GM23338 (cell line): ENCODE measurements around the gene RBM38. TPM values are rescaled to one million over a fixed set of nuclear protein-coding genes. Genes with fewer than 3 reads are reported as not detected.

Source experiments
- ATAC-seq: fragments of 200-7000 bp; cut with Tn5 transposase; 3 replicates; pipeline ENCODE4 v1.9.1; 2020
- DNase-seq: peaks from one replicate; pipeline ENCODE4 v3.0.0-alpha.2; 2015; ENCODE audit warnings: low spot score
- H2AFZ ChIP-seq: fragments of 200-600 bp; sonication (generic); 2 replicates; pipeline ENCODE4 v1.8.0; 2016; ENCODE audit warnings: antibody characterized with exemption, mild to moderate bottlenecking, moderate library complexity
- H3F3A ChIP-seq: fragments of 200-600 bp; sonication (generic); replicated peaks from 2 replicates; pipeline ENCODE4 v1.8.0; 2017; ENCODE audit warnings: antibody characterized with exemption, mixed run types, low read depth
- H3K27ac ChIP-seq: fragments of 200-600 bp; sonication (generic); 2 replicates; pipeline ENCODE4 v1.6.1; 2016; ENCODE audit warnings: low read depth
- H3K27me3 ChIP-seq: fragments of 200-600 bp; sonication (generic); 2 replicates; pipeline ENCODE4 v1.8.0; 2016; ENCODE audit warnings: mild to moderate bottlenecking, mixed run types, moderate library complexity; ENCODE audit not compliant: insufficient read depth
- H3K36me3 ChIP-seq: fragments of 200-600 bp; sonication (generic); 2 replicates; pipeline ENCODE4 v1.8.0; 2016; ENCODE audit warnings: mild to moderate bottlenecking; ENCODE audit not compliant: insufficient read depth
- H3K4me1 ChIP-seq: fragments of 200-600 bp; sonication (generic); 2 replicates; pipeline ENCODE4 v1.8.0; 2016; ENCODE audit warnings: mild to moderate bottlenecking, moderate library complexity; ENCODE audit not compliant: insufficient read depth
- H3K4me2 ChIP-seq: fragments of 200-600 bp; sonication (generic); 2 replicates; pipeline ENCODE4 v1.7.1; 2017; ENCODE audit warnings: mixed run types
- H3K4me3 ChIP-seq: fragments of 200-600 bp; sonication (generic); 2 replicates; pipeline ENCODE4 v1.6.1; 2016; ENCODE audit warnings: mixed run types
- H3K79me2 ChIP-seq: fragments of 200-600 bp; sonication (generic); replicated peaks from 2 replicates; pipeline ENCODE4 v1.8.0; 2017; ENCODE audit warnings: mild to moderate bottlenecking; ENCODE audit not compliant: insufficient read depth
- H3K9me2 ChIP-seq: fragments of 200-600 bp; sonication (generic); 2 replicates; pipeline ENCODE4 v1.8.0; 2017; ENCODE audit not compliant: insufficient read depth
- H4K20me1 ChIP-seq: fragments of 200-600 bp; sonication (generic); replicated peaks from 2 replicates; pipeline ENCODE4 v1.8.0; 2017; ENCODE audit warnings: mild to moderate bottlenecking; ENCODE audit not compliant: insufficient read depth
- H3K27ac Mint-ChIP-seq: 2 replicates; pipeline ENCODE4 v1.8.0; 2020; ENCODE audit warnings: inconsistent platforms, mild to moderate bottlenecking, moderate library complexity, mixed read lengths
- H3K27me3 Mint-ChIP-seq: 3 replicates; pipeline ENCODE4 v1.8.0; 2022; ENCODE audit warnings: low read depth, mild to moderate bottlenecking, moderate library complexity, mixed read lengths, inconsistent platforms; ENCODE audit not compliant: insufficient read depth, poor library complexity
- H3K36me3 Mint-ChIP-seq: 3 replicates; pipeline ENCODE4 v1.8.0; 2021; ENCODE audit warnings: low read depth, mild to moderate bottlenecking, inconsistent platforms, moderate library complexity, mixed read lengths
- H3K4me1 Mint-ChIP-seq: 3 replicates; pipeline ENCODE4 v1.8.0; 2020; ENCODE audit warnings: mild to moderate bottlenecking, inconsistent platforms, mixed read lengths
- H3K4me3 Mint-ChIP-seq: 3 replicates; pipeline ENCODE4 v1.8.0; 2021; ENCODE audit warnings: moderate library complexity, mild to moderate bottlenecking, inconsistent platforms, mixed read lengths
- H3K9me3 Mint-ChIP-seq: 3 replicates; pipeline ENCODE4 v1.8.0; 2020; ENCODE audit warnings: moderate library complexity, mild to moderate bottlenecking, inconsistent platforms, mixed read lengths
- CREB1 ChIP-seq: fragments of 250-450 bp; sonication (Bioruptor Pico); IDR thresholded peaks from 2 replicates; pipeline ENCODE4 v1.5.0; 2020; ENCODE audit warnings: low read depth, mild to moderate bottlenecking, moderate library complexity
- CTCF ChIP-seq, 2 experiments: fragments of 200-600 bp in 1 of 2; sonication (generic) in 1 of 2; conservative IDR thresholded peaks; 2 replicates each; pipeline versions ENCODE4 v1.5.1 to v1.6.1; 2016 to 2017; ENCODE audit warnings: antibody characterized with exemption in 2 of 2, low read depth in 2 of 2, mild to moderate bottlenecking in 2 of 2, moderate library complexity in 1 of 2
- EZH2 ChIP-seq: fragments of 200-600 bp; sonication (generic); IDR thresholded peaks from one replicate; pipeline ENCODE4 v1.8.0; 2017; ENCODE audit warnings: antibody characterized with exemption, mild to moderate bottlenecking, low read depth; ENCODE audit not compliant: unreplicated experiment
- EZH2phosphoT487 ChIP-seq: fragments of 200-600 bp; sonication (generic); IDR thresholded peaks from one replicate; pipeline ENCODE4 v1.8.1; 2018; ENCODE audit warnings: antibody characterized with exemption; ENCODE audit not compliant: unreplicated experiment
- JUNB ChIP-seq: IDR thresholded peaks from one replicate; pipeline ENCODE4 v1.6.1; 2016; ENCODE audit warnings: antibody characterized with exemption; ENCODE audit not compliant: unreplicated experiment
- NANOG ChIP-seq: IDR thresholded peaks from 2 replicates; pipeline ENCODE4 v1.6.1; 2016; ENCODE audit warnings: antibody characterized with exemption, borderline replicate concordance
- REST ChIP-seq: IDR thresholded peaks from one replicate; pipeline ENCODE4 v1.6.1; 2018; ENCODE audit warnings: antibody characterized with exemption; ENCODE audit not compliant: unreplicated experiment
- STAT1 ChIP-seq: IDR thresholded peaks from one replicate; pipeline ENCODE4 v1.6.1; 2016; ENCODE audit warnings: antibody characterized with exemption; ENCODE audit not compliant: unreplicated experiment
- ZNF114 ChIP-seq: fragments of 250-450 bp; sonication (Bioruptor Pico); IDR thresholded peaks from 2 replicates; pipeline ENCODE4 v1.5.0; 2020; ENCODE audit warnings: mild to moderate bottlenecking, moderate library complexity
- ZNF331 ChIP-seq: fragments of 250-450 bp; sonication (Bioruptor Pico); IDR thresholded peaks from 2 replicates; pipeline ENCODE4 v1.5.0; 2020; ENCODE audit warnings: low read depth, mild to moderate bottlenecking, moderate library complexity
- ZNF462 ChIP-seq: fragments of 250-450 bp; sonication (Bioruptor Pico); IDR thresholded peaks from 2 replicates; pipeline ENCODE4 v1.5.0; 2020; ENCODE audit warnings: mild to moderate bottlenecking, moderate library complexity
- polyA plus RNA-seq: library from polyadenylated mRNA; unstranded; fragments of >200 nt; fragmentation: Nextera tagmentation; extraction: Ambion mirVana; gene quantifications from 2 replicates; pipeline ENCODE4 v1.2.1, GENCODE V29; 2016
- total RNA-seq: library from RNA; depleted of rRNA; stranded (reverse); fragments of >200 nt; shearing (Covaris generic); gene quantifications from 2 replicates; pipeline ENCODE4 v1.2.3, GENCODE V29; 2014
- TF ChIP-seq, protein P1 (sequence below): IDR thresholded peaks from 2 replicates; pipeline ENCODE4 v1.6.1; 2016; ENCODE audit warnings: antibody characterized with exemption

Gene RBM38
- total and polyA plus RNA-seq, 2 experiments from 2014 or later: 22.9 to 80.5 TPM

DNA sequence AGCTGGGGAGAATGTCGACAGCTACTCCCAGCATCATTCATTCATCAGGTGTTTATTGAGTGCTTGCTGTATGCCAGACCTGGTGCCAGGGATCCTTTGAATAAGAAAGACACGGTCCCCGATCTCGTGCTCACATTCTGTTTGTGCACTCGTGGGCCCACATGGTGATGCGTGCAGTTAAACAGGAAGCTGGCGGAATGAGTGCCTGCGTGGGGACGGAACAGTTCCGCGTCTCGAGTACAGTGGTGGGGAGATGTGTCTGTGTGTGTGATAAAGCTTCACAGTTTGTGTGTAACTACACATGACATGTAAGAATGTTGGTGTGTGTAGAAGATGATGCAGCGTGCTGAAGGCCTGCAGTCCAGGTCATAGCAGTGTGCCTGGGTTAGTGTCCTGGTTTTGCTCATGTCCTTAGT lies 6.5 kb downstream of the RBM38 start:
- Histone ChIP-seq H3K27ac (no peak overlapping the region), H3K36me3 (peaks cover 11% of the 10 kb centered on the region; the same call in 1 of the 2 replicates), H2AFZ (no peak overlapping the region), H4K20me1 (peaks cover 23% of the 10 kb centered on the region), H3K27me3 (no peaks in the 10 kb centered on the region), H3K9me2 (no peaks in the 10 kb centered on the region), H3F3A (no peaks in the 10 kb centered on the region), H3K4me3 (no peak overlapping the region), H3K4me1 (no peaks in the 10 kb centered on the region; the same call in 1 of the 2 replicates), H3K79me2 (peaks cover 91% of the 10 kb centered on the region), H3K4me2 (no peak overlapping the region)
- TF ChIP-seq EZH2 (no peak), STAT1 (no peak), REST (no peak), ZNF114 (CRISPR knock-in tag) (no peak), ZNF462 (CRISPR knock-in tag) (no peak), EZH2phosphoT487 (no peak), CTCF (conservative IDR thresholded peaks at IDR 0.05; ENCODE audit: low read depth in 2 of 2) (no peak), JUNB (no peak), NANOG (no peak), CREB1 (CRISPR knock-in tag) (no peak), ZNF331 (CRISPR knock-in tag) (no peak)
- TF ChIP-seq, protein P1, sequence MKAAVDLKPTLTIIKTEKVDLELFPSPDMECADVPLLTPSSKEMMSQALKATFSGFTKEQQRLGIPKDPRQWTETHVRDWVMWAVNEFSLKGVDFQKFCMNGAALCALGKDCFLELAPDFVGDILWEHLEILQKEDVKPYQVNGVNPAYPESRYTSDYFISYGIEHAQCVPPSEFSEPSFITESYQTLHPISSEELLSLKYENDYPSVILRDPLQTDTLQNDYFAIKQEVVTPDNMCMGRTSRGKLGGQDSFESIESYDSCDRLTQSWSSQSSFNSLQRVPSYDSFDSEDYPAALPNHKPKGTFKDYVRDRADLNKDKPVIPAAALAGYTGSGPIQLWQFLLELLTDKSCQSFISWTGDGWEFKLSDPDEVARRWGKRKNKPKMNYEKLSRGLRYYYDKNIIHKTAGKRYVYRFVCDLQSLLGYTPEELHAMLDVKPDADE: no peak
- DNase-seq (no peak), ATAC-seq (no peak)
- peaks cover 34% of the 10 kb centered on the region for H3K4me1 Mint-ChIP-seq
- peak overlapping the region; percentile 24; the same call in 1 of the 2 replicates for H3K27ac Mint-ChIP-seq
- H3K27me3 Mint-ChIP-seq: peaks cover 7% of the 10 kb centered on the region
- H3K36me3 Mint-ChIP-seq: peaks cover 72% of the 10 kb centered on the region
- no peaks in the 10 kb centered on the region for H3K9me3 Mint-ChIP-seq
- no peak overlapping the region for H3K4me3 Mint-ChIP-seq
